K562 treated with DMSO at 1 percent for 48 hours (cell line): ENCODE data around the gene RXRA. TPM values are rescaled to one million over a fixed set of nuclear protein-coding genes. Genes with fewer than 3 reads are reported as not detected.

Source experiments
- total RNA-seq: library from RNA; unstranded; fragments of 300-600 nt; gene quantifications from 2 replicates; pipeline ENCODE4 v1.2.3, GENCODE V29; 2022; ENCODE audit warnings: low replicate concordance; ENCODE audit errors: extremely low read depth

The RXRA gene
- not detected in 2 replicates for total RNA-seq

GRCh38 chr9:134325813-134326723, at the start of gene RXRA:
TSS of gene RXRA (plus strand) at chr9:134326455. CDS start at chr9:134326632, 177 bp downstream.

Other genes starting within 250 kb of the RXRA start
- not detected in 2 replicates for gene WDR5, start 190.4 kb upstream of the RXRA start, total RNA-seq
- not detected in 2 replicates for gene RNU6ATAC, start 161.9 kb upstream of the RXRA start, total RNA-seq